ENCODE data around the gene C1orf167. TPM values are rescaled to one million over a fixed set of nuclear protein-coding genes. Genes with fewer than 3 reads are reported as not detected.

C1orf167 gene
- total RNA-seq, 5 donors from 2014 or later (not counting 1 experiment from before 2014, with no cell fraction given): not detected

GRCh38 chr1:11779715-11780379, 17.9 kb downstream of the C1orf167 start:
- no peaks in the 10 kb centered on the region for H3K36me3 Mint-ChIP-seq

GRCh38 chr1:11780380-11781147, 18.6 kb downstream of the C1orf167 start:
- ChIA-PET POLR2A (no interaction called here), CTCF (interaction anchor here in 1 of 2 donors (0.8 kb wide), 1 partner anchor 60 kb away, joined by 3 read pairs; no protein-coding TSS in a partner anchor)
- no peak overlapping the region for H3K4me3 ChIP-seq (ENCODE audit: control insufficient read depth in 1 of 2, extremely low read depth in 1 of 2, low read length in 1 of 2)
- H3K9me3 ChIP-seq: no peaks in the 10 kb centered on the region
- Mint-ChIP-seq H3K4me1 (peaks cover 0 to 9% (median 6%) of the 10 kb centered on the region in 3 donors), H3K4me3 (no peak overlapping the region), H3K9me3 (no peaks in the 10 kb centered on the region), H3K27me3 (no peaks in the 10 kb centered on the region), H3K36me3 (no peaks in the 10 kb centered on the region), H3K27ac (no peak overlapping the region)
- 84% methylated on average over 3 of the region's 10 CpGs for WGBS (ENCODE audit: insufficient coverage)
- ATAC-seq (replicated peaks in 1 of 4): no peak
- no peak overlapping the region for H3K27ac ChIP-seq (ENCODE audit: low read length)
- no peaks in the 10 kb centered on the region for H3K27me3 ChIP-seq (replicated peaks in 1 of 2; ENCODE audit: control insufficient read depth in 2 of 2, extremely low read depth in 1 of 2, insufficient read depth in 2 of 2, low read length in 1 of 2)
- DNase-seq: no peak
- peaks cover 0 to 13% of the 10 kb centered on the region in 2 experiments for H3K4me1 ChIP-seq (ENCODE audit: control insufficient read depth in 1 of 2, extremely low read depth in 1 of 2, insufficient read depth in 2 of 2, low read length in 2 of 2)
- H3K36me3 ChIP-seq (ENCODE audit: control insufficient read depth in 2 of 2, extremely low read depth in 1 of 2, insufficient read depth in 1 of 2, low read length in 1 of 2): no peaks in the 10 kb centered on the region

More at GRCh38 chr1:11779715-11780379, 17.9 kb downstream of the C1orf167 start:
- Mint-ChIP-seq H3K4me3 (no peak overlapping the region), H3K27ac (no peak overlapping the region), H3K4me1 (peaks cover 0 to 5% (median 0%) of the 10 kb centered on the region in 3 donors), H3K27me3 (no peaks in the 10 kb centered on the region), H3K9me3 (no peaks in the 10 kb centered on the region)
- H3K4me3 ChIP-seq (ENCODE audit: control insufficient read depth in 1 of 2, extremely low read depth in 1 of 2, low read length in 1 of 2): no peak overlapping the region
- no peaks in the 10 kb centered on the region for H3K36me3 ChIP-seq (ENCODE audit: control insufficient read depth in 2 of 2, extremely low read depth in 1 of 2, insufficient read depth in 1 of 2, low read length in 1 of 2)
- H3K27me3 ChIP-seq (replicated peaks in 1 of 2; ENCODE audit: control insufficient read depth in 2 of 2, extremely low read depth in 1 of 2, insufficient read depth in 2 of 2, low read length in 1 of 2): no peaks in the 10 kb centered on the region
- POLR2A ChIA-PET: no interaction called here
- 75% methylated on average over 11 of the region's 13 CpGs for WGBS (ENCODE audit: insufficient coverage)
- H3K9me3 ChIP-seq: no peaks in the 10 kb centered on the region
- no peak overlapping the region for H3K27ac ChIP-seq (ENCODE audit: low read length)
- DNase-seq (no peak), ATAC-seq (replicated peaks in 1 of 4) (no peak)
- H3K4me1 ChIP-seq (ENCODE audit: control insufficient read depth in 1 of 2, extremely low read depth in 1 of 2, insufficient read depth in 2 of 2, low read length in 2 of 2): peaks cover 0 to 6% of the 10 kb centered on the region in 2 experiments
- CTCF ChIA-PET: no interaction called here

GRCh38 chr1:11781297-11781696, 19.3 kb downstream of the C1orf167 start:
- Histone ChIP-seq H3K36me3 (ENCODE audit: control insufficient read depth in 2 of 2, extremely low read depth in 1 of 2, insufficient read depth in 1 of 2, low read length in 1 of 2) (no peaks in the 10 kb centered on the region), H3K27ac (ENCODE audit: low read length) (no peak overlapping the region), H3K4me3 (ENCODE audit: control insufficient read depth in 1 of 2, extremely low read depth in 1 of 2, low read length in 1 of 2) (no peak overlapping the region), H3K27me3 (replicated peaks in 1 of 2; ENCODE audit: control insufficient read depth in 2 of 2, extremely low read depth in 1 of 2, insufficient read depth in 2 of 2, low read length in 1 of 2) (no peaks in the 10 kb centered on the region), H3K4me1 (ENCODE audit: control insufficient read depth in 1 of 2, extremely low read depth in 1 of 2, insufficient read depth in 2 of 2, low read length in 2 of 2) (peaks cover 0 to 13% of the 10 kb centered on the region in 2 experiments), H3K9me3 (no peaks in the 10 kb centered on the region)
- POLR2A ChIA-PET: no interaction called here
- ATAC-seq (replicated peaks in 1 of 4): no peak
- 93% methylated on average over 11 of the region's 12 CpGs for WGBS (ENCODE audit: insufficient coverage)
- no peak overlapping the region for H3K27ac Mint-ChIP-seq
- CTCF ChIA-PET: interaction anchor here in 1 of 2 donors (0.8 kb wide), 1 partner anchor 61 kb away, joined by 3 read pairs; no protein-coding TSS in a partner anchor
- no peaks in the 10 kb centered on the region for H3K27me3 Mint-ChIP-seq
- no peak for DNase-seq
- H3K9me3 Mint-ChIP-seq: no peaks in the 10 kb centered on the region
- H3K36me3 Mint-ChIP-seq: no peaks in the 10 kb centered on the region
- H3K4me3 Mint-ChIP-seq: no peak overlapping the region
- H3K4me1 Mint-ChIP-seq: peaks cover 0 to 9% (median 7%) of the 10 kb centered on the region in 3 donors

GRCh38 chr1:11782127-11782708, 20.2 kb downstream of the C1orf167 start:
- no peaks in the 10 kb centered on the region for H3K36me3 Mint-ChIP-seq
- POLR2A ChIA-PET: no interaction called here
- peaks cover 0 to 9% (median 9%) of the 10 kb centered on the region in 3 donors for H3K4me1 Mint-ChIP-seq
- CTCF ChIA-PET: interaction anchor here in 1 of 2 donors (0.7 kb wide), 1 partner anchor 353 kb away, joined by 4 read pairs; no protein-coding TSS in a partner anchor
- H3K27ac ChIP-seq (ENCODE audit: low read length): no peak overlapping the region
- H3K27me3 ChIP-seq (replicated peaks in 1 of 2; ENCODE audit: control insufficient read depth in 2 of 2, extremely low read depth in 1 of 2, insufficient read depth in 2 of 2, low read length in 1 of 2): no peaks in the 10 kb centered on the region
- H3K4me3 Mint-ChIP-seq: no peak overlapping the region
- peaks cover 0 to 13% of the 10 kb centered on the region in 2 experiments for H3K4me1 ChIP-seq (ENCODE audit: control insufficient read depth in 1 of 2, extremely low read depth in 1 of 2, insufficient read depth in 2 of 2, low read length in 2 of 2)
- H3K27me3 Mint-ChIP-seq: no peaks in the 10 kb centered on the region
- no peaks in the 10 kb centered on the region for H3K9me3 Mint-ChIP-seq
- ATAC-seq (replicated peaks in 1 of 4) (no peak), DNase-seq (no peak)
- WGBS (ENCODE audit: insufficient coverage): 86% methylated on average over 2 of the region's 6 CpGs
- H3K36me3 ChIP-seq (ENCODE audit: control insufficient read depth in 2 of 2, extremely low read depth in 1 of 2, insufficient read depth in 1 of 2, low read length in 1 of 2): no peaks in the 10 kb centered on the region
- no peaks in the 10 kb centered on the region for H3K9me3 ChIP-seq
- no peak overlapping the region for H3K27ac Mint-ChIP-seq
- H3K4me3 ChIP-seq (ENCODE audit: control insufficient read depth in 1 of 2, extremely low read depth in 1 of 2, low read length in 1 of 2): no peak overlapping the region

GRCh38 chr1:11783556-11783955, 21.6 kb downstream of the C1orf167 start:
- Histone ChIP-seq H3K9me3 (no peaks in the 10 kb centered on the region), H3K27me3 (replicated peaks in 1 of 2; ENCODE audit: control insufficient read depth in 2 of 2, extremely low read depth in 1 of 2, insufficient read depth in 2 of 2, low read length in 1 of 2) (no peaks in the 10 kb centered on the region), H3K36me3 (ENCODE audit: control insufficient read depth in 2 of 2, extremely low read depth in 1 of 2, insufficient read depth in 1 of 2, low read length in 1 of 2) (no peaks in the 10 kb centered on the region), H3K27ac (ENCODE audit: low read length) (no peak overlapping the region), H3K4me3 (ENCODE audit: control insufficient read depth in 1 of 2, extremely low read depth in 1 of 2, low read length in 1 of 2) (no peak overlapping the region), H3K4me1 (ENCODE audit: control insufficient read depth in 1 of 2, extremely low read depth in 1 of 2, insufficient read depth in 2 of 2, low read length in 2 of 2) (peaks cover 0 to 13% of the 10 kb centered on the region in 2 experiments)
- CTCF ChIA-PET: no interaction called here
- Mint-ChIP-seq H3K4me3 (peak overlapping the region in 1 of 3 donors; percentile 42), H3K27ac (no peak overlapping the region), H3K27me3 (no peaks in the 10 kb centered on the region), H3K36me3 (no peaks in the 10 kb centered on the region), H3K9me3 (no peaks in the 10 kb centered on the region), H3K4me1 (peaks cover 0 to 9% (median 9%) of the 10 kb centered on the region in 3 donors)
- POLR2A ChIA-PET: interaction anchor here in 1 of 2 donors (0.6 kb wide), 1 partner anchor 1602 kb away, joined by 10 read pairs; no protein-coding TSS in a partner anchor
- 85% methylated on average over 4 of the region's 6 CpGs for WGBS (ENCODE audit: insufficient coverage)
- DNase-seq (no peak), ATAC-seq (replicated peaks in 1 of 4) (no peak)

GRCh38 chr1:11784256-11784992, 22.4 kb downstream of the C1orf167 start:
- Histone ChIP-seq H3K4me3 (ENCODE audit: control insufficient read depth in 1 of 2, extremely low read depth in 1 of 2, low read length in 1 of 2) (peak overlapping the region; percentile 27 to 36), H3K4me1 (ENCODE audit: control insufficient read depth in 1 of 2, extremely low read depth in 1 of 2, insufficient read depth in 2 of 2, low read length in 2 of 2) (peaks cover 0 to 13% of the 10 kb centered on the region in 2 experiments), H3K9me3 (no peaks in the 10 kb centered on the region), H3K36me3 (ENCODE audit: control insufficient read depth in 2 of 2, extremely low read depth in 1 of 2, insufficient read depth in 1 of 2, low read length in 1 of 2) (no peaks in the 10 kb centered on the region), H3K27me3 (replicated peaks in 1 of 2; ENCODE audit: control insufficient read depth in 2 of 2, extremely low read depth in 1 of 2, insufficient read depth in 2 of 2, low read length in 1 of 2) (no peaks in the 10 kb centered on the region), H3K27ac (ENCODE audit: low read length) (no peak overlapping the region)
- ChIA-PET CTCF (no interaction called here), POLR2A (interaction anchor here in 1 of 2 donors (0.6 kb wide), 1 partner anchor 1603 kb away, joined by 10 read pairs; no protein-coding TSS in a partner anchor)
- no peak for DNase-seq
- peaks cover 0 to 9% (median 9%) of the 10 kb centered on the region in 3 donors for H3K4me1 Mint-ChIP-seq
- ATAC-seq (replicated peaks in 1 of 4): peak in 2 of 4 experiments; percentile 4 to 6
- 75% methylated on average over 18 of the region's 21 CpGs for WGBS (ENCODE audit: insufficient coverage)
- H3K4me3 Mint-ChIP-seq: peak overlapping the region in 1 of 3 donors; percentile 48
- H3K9me3 Mint-ChIP-seq: no peaks in the 10 kb centered on the region
- no peaks in the 10 kb centered on the region for H3K27me3 Mint-ChIP-seq
- no peak overlapping the region for H3K27ac Mint-ChIP-seq
- no peaks in the 10 kb centered on the region for H3K36me3 Mint-ChIP-seq
